K562 (cell line): ENCODE data around the gene ZNF574. TPM values are rescaled to one million over a fixed set of nuclear protein-coding genes. Genes with fewer than 3 reads are reported as not detected.

ENCODE experiments used
- EGR1 ChIP-seq: fragments of 450-650 bp; conservative IDR thresholded peaks from 2 replicates; pipeline ENCODE4 v1.6.1; 2017; ENCODE audit warnings: mild to moderate bottlenecking
- FOXJ2 ChIP-seq: fragments of 200-800 bp; sonication (Bioruptor generic); IDR thresholded peaks from 2 replicates; pipeline ENCODE4 v1.6.1; 2016; ENCODE audit warnings: missing genetic modification characterization, missing compliant biosample characterization
- PHTF2 ChIP-seq: fragments of 250-450 bp; sonication (Bioruptor Pico); IDR thresholded peaks from 2 replicates; pipeline ENCODE4 v1.5.0; 2021; ENCODE audit warnings: mild to moderate bottlenecking
- RBM34 ChIP-seq: fragments of 200-400 bp; formaldehyde crosslinking; IDR thresholded peaks from 2 replicates; pipeline ENCODE4 v1.6.1; 2018; ENCODE audit warnings: low read length, borderline replicate concordance; ENCODE audit not compliant: insufficient read depth
- REST ChIP-seq, 2 experiments: fragments of 450-650 bp; formaldehyde crosslinking in 1 of 2; IDR thresholded peaks; 2 replicates each; pipeline versions ENCODE4 v1.4.0 to v1.6.1; 2014 to 2020; ENCODE audit warnings: mild to moderate bottlenecking in 2 of 2, borderline replicate concordance in 1 of 2, low read depth in 1 of 2
- SMARCE1 ChIP-seq: fragments of 450-650 bp; IDR thresholded peaks from 2 replicates; pipeline ENCODE4 v1.7.1; 2016; ENCODE audit warnings: mild to moderate bottlenecking
- polyA plus RNA-seq, 8 experiments: library from polyadenylated mRNA; depleted of rRNA in 4 of 8; stranded (reverse) in 5 of 8; unstranded in 3 of 8; fragments of >200 nt; fragmentation: Nextera tagmentation in 2 of 8; fragmentation: Illumina TruSeq in 1 of 8; extraction: Ambion mirVana in 2 of 8; extraction: Trizol in 1 of 8; gene quantifications; 2 replicates each; pipeline versions ENCODE4 v1.2.1 to v1.2.3, GENCODE V29; 2011 to 2014; ENCODE audit warnings: inconsistent platforms in 1 of 8, missing spikeins in 1 of 8
- total RNA-seq, 7 experiments: library from RNA; depleted of rRNA in 6 of 7; stranded (reverse); fragments of >200 nt in 6 of 7; fragmentation: Illumina TruSeq in 2 of 7; extraction: Trizol in 2 of 7; gene quantifications; 2 replicates each; pipeline versions ENCODE4 v1.2.1 to v1.2.3, GENCODE V29; 2011 to 2021; ENCODE audit warnings: low replicate concordance in 1 of 7
- TF ChIP-seq, protein P1 (sequence below): sonication (generic); formaldehyde crosslinking; IDR thresholded peaks from 2 replicates; pipeline ENCODE4 v1.8.1; 2023; ENCODE audit warnings: mild to moderate bottlenecking, missing genetic modification reagents

The ZNF574 gene
- total and polyA plus RNA-seq, 9 of the 15 experiments (the other 6 are each of a cell fraction or from before 2014, with no cell fraction given), result 0.24 to 20.7 (median 8.4) TPM

DNA sequence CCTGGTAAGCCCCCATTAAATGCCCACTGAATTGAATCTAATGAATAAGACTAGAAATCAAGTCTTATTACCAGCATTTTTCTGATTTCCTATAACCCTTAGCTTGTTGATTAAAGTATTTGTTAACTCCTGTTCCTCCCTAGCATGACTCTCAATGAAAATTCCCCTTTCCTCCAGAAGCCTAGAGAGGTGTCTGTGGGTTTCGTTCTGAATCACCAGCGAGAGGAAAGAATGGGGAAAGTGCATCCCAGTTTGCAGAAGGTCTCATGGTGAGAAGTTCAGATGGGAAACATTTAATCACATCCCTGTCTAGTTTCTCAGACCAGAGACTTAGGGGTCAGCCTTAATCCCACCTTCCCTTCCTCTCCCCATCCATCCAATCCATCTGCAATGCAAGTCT, 29.4 kb downstream of the ZNF574 start (continued):
- no peak for TF ChIP-seq REST (IDR thresholded peaks at IDR 0.05; ENCODE audit: borderline replicate concordance)
- no peak for TF ChIP-seq REST (CRISPR knock-in tag; IDR thresholded peaks at IDR 0.05; ENCODE audit: low read depth)
- TF ChIP-seq RBM34, result no peak
- no peak for TF ChIP-seq PHTF2 (CRISPR knock-in tag)
- no peak for TF ChIP-seq FOXJ2
- no peak for TF ChIP-seq SMARCE1
- TF ChIP-seq, protein P1, sequence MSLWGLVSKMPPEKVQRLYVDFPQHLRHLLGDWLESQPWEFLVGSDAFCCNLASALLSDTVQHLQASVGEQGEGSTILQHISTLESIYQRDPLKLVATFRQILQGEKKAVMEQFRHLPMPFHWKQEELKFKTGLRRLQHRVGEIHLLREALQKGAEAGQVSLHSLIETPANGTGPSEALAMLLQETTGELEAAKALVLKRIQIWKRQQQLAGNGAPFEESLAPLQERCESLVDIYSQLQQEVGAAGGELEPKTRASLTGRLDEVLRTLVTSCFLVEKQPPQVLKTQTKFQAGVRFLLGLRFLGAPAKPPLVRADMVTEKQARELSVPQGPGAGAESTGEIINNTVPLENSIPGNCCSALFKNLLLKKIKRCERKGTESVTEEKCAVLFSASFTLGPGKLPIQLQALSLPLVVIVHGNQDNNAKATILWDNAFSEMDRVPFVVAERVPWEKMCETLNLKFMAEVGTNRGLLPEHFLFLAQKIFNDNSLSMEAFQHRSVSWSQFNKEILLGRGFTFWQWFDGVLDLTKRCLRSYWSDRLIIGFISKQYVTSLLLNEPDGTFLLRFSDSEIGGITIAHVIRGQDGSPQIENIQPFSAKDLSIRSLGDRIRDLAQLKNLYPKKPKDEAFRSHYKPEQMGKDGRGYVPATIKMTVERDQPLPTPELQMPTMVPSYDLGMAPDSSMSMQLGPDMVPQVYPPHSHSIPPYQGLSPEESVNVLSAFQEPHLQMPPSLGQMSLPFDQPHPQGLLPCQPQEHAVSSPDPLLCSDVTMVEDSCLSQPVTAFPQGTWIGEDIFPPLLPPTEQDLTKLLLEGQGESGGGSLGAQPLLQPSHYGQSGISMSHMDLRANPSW (CRISPR knock-in tag), result no peak
- no peak for TF ChIP-seq EGR1
